SK-MEL-5 (cell line): ENCODE data around the gene CHRNA7. TPM values are rescaled to one million over a fixed set of nuclear protein-coding genes. Genes with fewer than 3 reads are reported as not detected.

Source experiments
- small RNA-seq, 2 experiments: library from RNA; depleted of rRNA; stranded (forward); fragments of <200 nt; gene quantifications; one replicate each; pipeline ENCODE3, GENCODE V24; 2014
- total RNA-seq: library from RNA; depleted of rRNA; stranded (reverse); fragments of >200 nt; shearing (Covaris generic); gene quantifications from 2 replicates; pipeline ENCODE4 v1.2.3, GENCODE V29; 2014; rRNA removed

The CHRNA7 gene
- total RNA-seq, 1 experiment from 2014 or later = 10.0 TPM

Small RNAs within 50 kb of the gene (small RNA-seq; reads per million reads assigned to genes)
- gene RF00019 = 0 reads per million in 2 experiments

Other genes with a start within 250 kb of the CHRNA7 start
- gene OTUD7A, start 159.8 kb upstream of the CHRNA7 start, total RNA-seq = 1.5 TPM in 2 replicates